Aorta (tissue), 5 donors: ENCODE data around the gene SCG5. TPM values are rescaled to one million over a fixed set of nuclear protein-coding genes. Genes with fewer than 3 reads are reported as not detected.

Source experiments
- ATAC-seq: fragments of 200-7000 bp; cut with Tn5 transposase; one replicate; pipeline ENCODE4 v1.9.1; 2022; ENCODE audit warnings: moderate library complexity; ENCODE audit not compliant: low FRiP score
- DNase-seq, 2 donors: peaks; one replicate each; pipeline ENCODE4 v3.0.0-alpha.2; 2020
- H3K27ac ChIP-seq, 2 donors: one replicate each; pipeline ENCODE4 v1.5.1; 2013; ENCODE audit warnings: low read length in 2 of 2, mild to moderate bottlenecking in 2 of 2, moderate library complexity in 2 of 2, control low read depth in 1 of 2, inconsistent platforms in 1 of 2, low read depth in 1 of 2
- H3K27me3 ChIP-seq, 2 donors: one replicate each; pipeline ENCODE4 v1.6.1; 2013; ENCODE audit warnings: control low read depth in 1 of 2, low read length in 1 of 2, mild to moderate bottlenecking in 1 of 2, moderate library complexity in 1 of 2; ENCODE audit not compliant: insufficient read depth in 2 of 2, control insufficient read depth in 1 of 2
- H3K36me3 ChIP-seq, 2 donors: one replicate each; pipeline ENCODE4 v1.6.1; 2013; ENCODE audit warnings: control low read depth in 1 of 2, low read length in 1 of 2, mild to moderate bottlenecking in 1 of 2; ENCODE audit not compliant: insufficient read depth in 2 of 2, control insufficient read depth in 1 of 2
- H3K4me1 ChIP-seq, 2 donors: one replicate each; pipeline ENCODE4 v1.6.1; 2013; ENCODE audit warnings: low read length in 2 of 2, control low read depth in 1 of 2, mild to moderate bottlenecking in 1 of 2, moderate library complexity in 1 of 2; ENCODE audit not compliant: insufficient read depth in 2 of 2, control insufficient read depth in 1 of 2
- H3K4me3 ChIP-seq, 2 donors: one replicate each; pipeline ENCODE4 v1.5.1; 2013; ENCODE audit warnings: low read length in 2 of 2, control low read depth in 1 of 2, mild to moderate bottlenecking in 1 of 2
- H3K9me3 ChIP-seq: one replicate; pipeline ENCODE4 v1.6.1; 2013; ENCODE audit warnings: mild to moderate bottlenecking, low read length; ENCODE audit not compliant: control insufficient read depth
- WGBS, 2 donors: extraction: QIAGEN DNeasy Blood & Tissue Kit; methylation state at CpG; one replicate each; pipeline ENCODE4 v1.1.7; 2013; 5-methylcytosine and 5-hydroxymethylcytosine counted together
- intact Hi-C, 2 donors: fragments of 100-400 bp; cut with DNase I; formaldehyde crosslinking; loops; one replicate each; pipeline versions ENCODE4 v1.14.2 to v1.15.0; 2022
- polyA plus RNA-seq, 2 donors: library from polyadenylated mRNA; stranded (reverse); fragments of 200-250 nt; gene quantifications; one replicate each; pipeline ENCODE4 v1.2.3, GENCODE V29; 2013
- total RNA-seq, 2 donors: library from RNA; stranded (reverse); fragmentation: NEBNext Ultra II Directional; extraction: Animal tissue kit (Norgen Biotek cat#: 25700); gene quantifications; one replicate each; pipeline ENCODE4 v1.2.1, GENCODE V29; 2021
- donor health status: healthy with polysubstance abuse.
- donor health status: Bipolar disorder and iron deficiency.
- donor health status: DM: no; HTN: no; CAD: no.
- donor health status: DM: no; HTN: no; CAD: no.
- donor health status: DM: yes; HTN: yes; CAD: no.

The SCG5 gene
- total and polyA plus RNA-seq, 4 donors: 2.1 to 5.6 (median 3.2) TPM

DNA sequence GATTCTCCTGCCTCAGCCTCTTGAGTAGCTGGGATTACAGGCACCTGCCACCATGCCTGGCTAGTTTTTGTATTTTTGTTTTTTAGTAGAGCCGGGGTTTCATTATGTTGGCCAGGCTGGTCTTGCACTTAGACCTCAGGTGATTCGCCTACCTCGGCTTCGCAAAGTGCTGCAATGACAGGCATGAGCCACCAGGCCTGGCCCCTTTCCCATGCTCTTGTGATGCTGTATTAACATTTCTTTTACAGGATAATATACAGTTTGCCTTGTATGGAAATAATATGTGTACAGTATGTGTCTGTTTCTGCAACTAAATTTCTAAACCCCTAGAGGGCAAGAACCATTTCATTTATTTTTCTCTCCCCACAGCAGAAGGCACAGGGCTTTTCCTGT lies 37.8 kb downstream of the SCG5 start:
- Histone ChIP-seq H3K9me3 (peaks cover 2% of the 10 kb centered on the region), H3K4me1 (peaks cover 0 to 4% of the 10 kb centered on the region in 2 donors), H3K27ac (no peak overlapping the region), H3K4me3 (no peak overlapping the region), H3K36me3 (no peaks in the 10 kb centered on the region), H3K27me3 (no peaks in the 10 kb centered on the region)
- ATAC-seq (no peak), DNase-seq (no peak)
- intact Hi-C loops: no loop called here
- 95 to 96% methylated on average over 4 of the region's 4 CpGs for WGBS, 2 donors

DNA sequence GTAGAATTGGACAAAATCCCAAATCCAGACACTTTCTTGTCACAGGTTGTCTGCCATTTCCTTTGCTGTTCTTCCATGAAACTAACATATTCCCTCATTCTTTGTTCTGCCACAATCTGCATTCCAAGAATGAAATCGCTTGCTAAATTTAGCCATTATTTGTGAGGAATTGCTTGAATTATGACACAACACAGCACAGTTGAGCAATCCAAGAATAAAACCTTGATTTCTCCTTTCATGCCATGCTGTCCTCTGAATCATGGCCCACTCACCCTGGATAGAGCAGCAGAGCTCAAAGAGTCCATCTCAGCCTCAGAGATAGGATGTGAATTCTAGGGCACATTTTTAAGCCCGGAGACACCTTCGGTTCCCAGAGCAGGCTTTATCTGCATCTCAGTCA lies 41.1 kb downstream of the SCG5 start:
- Histone ChIP-seq H3K4me3 (no peak overlapping the region), H3K9me3 (peaks cover 2% of the 10 kb centered on the region), H3K4me1 (peaks cover 0 to 4% of the 10 kb centered on the region in 2 donors), H3K27me3 (no peaks in the 10 kb centered on the region), H3K36me3 (no peaks in the 10 kb centered on the region), H3K27ac (no peak overlapping the region)
- WGBS, 2 donors: 55 to 62% methylated on average over 3 of the region's 3 CpGs
- no peak for DNase-seq
- ATAC-seq: no peak
- intact Hi-C loops: no loop called here

DNA sequence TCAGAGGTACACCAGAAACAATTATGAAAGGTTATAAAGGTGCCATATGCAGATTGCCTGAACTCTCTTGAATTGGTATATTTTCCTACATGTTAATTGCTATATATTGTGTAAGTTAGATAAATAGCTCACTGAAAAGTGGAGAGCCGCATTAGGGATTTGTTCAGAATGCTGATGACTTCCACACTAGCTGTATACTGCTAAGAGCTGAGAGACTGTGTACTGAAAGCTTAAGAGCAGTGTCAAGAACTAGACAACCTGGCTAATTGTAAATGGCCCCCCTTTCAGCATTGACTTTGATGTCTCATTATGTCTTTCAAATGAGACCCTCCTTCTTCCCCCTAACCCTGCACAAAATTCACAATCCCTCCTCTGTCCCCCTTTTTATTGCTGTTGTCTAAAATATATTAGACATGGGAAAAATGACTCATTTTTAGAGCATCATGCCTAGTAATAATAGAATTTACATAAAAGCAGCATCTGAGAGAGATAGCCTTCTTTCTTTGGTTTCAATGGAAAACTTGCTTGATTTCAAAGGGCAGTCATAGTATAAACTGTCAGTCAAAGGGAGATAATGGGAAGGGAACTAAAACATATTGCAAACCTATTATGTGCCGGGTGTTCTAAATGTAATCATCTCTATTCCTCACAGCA lies 41.6 kb downstream of the SCG5 start:
- H3K27ac ChIP-seq: no peak overlapping the region
- intact Hi-C loops: no loop called here
- WGBS, 2 donors: 94 to 96% methylated on average over 2 of the region's 2 CpGs

DNA sequence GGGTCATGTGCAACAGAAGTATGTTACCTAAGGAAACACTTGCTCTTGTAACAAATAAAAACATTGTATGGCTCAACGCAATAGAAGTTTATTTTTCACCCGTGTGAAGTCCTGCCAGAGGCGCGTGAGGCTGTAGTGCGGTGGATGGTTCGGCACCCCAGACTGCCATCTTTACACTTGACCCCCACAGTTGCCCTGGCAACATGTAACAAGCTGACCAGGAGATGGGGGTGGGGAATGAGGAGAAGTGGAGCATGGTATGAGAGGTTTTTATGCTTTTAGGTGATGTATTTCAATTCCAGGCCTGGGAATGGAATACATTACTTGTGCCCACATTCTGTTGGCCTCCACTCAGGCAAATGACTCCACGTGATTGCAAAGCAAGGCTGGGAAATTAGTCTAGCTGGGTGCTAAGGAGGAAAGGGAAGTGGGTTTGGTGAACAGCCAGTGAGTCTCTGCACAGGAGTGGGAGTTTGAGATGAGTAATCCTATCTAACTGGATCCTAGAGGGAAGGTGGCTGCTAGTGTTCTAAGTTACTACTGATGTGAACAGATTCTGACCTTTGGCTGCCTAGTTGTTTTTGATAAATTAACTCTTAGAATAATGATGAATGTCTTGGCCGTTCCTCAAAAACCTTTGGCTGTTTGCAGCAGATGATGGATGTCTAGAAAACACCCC lies 42.5 kb downstream of the SCG5 start:
- H3K4me1 ChIP-seq: peaks cover 0 to 4% of the 10 kb centered on the region in 2 donors
- WGBS, 2 donors: 71 to 76% methylated on average over 8 of the region's 8 CpGs
- DNase-seq (peak in 1 of 2 donors; percentile 67), ATAC-seq (peak; percentile 52)
- peaks cover 2% of the 10 kb centered on the region for H3K9me3 ChIP-seq
- H3K4me3 ChIP-seq: no peak overlapping the region
- intact Hi-C loops: no loop called here
- no peaks in the 10 kb centered on the region for H3K27me3 ChIP-seq
- H3K27ac ChIP-seq: no peak overlapping the region
- H3K36me3 ChIP-seq: no peaks in the 10 kb centered on the region

More for the DNA sequence above, 41.6 kb downstream of the SCG5 start:
- H3K4me1 ChIP-seq: peaks cover 0 to 4% of the 10 kb centered on the region in 2 donors
- no peaks in the 10 kb centered on the region for H3K36me3 ChIP-seq
- no peak for ATAC-seq
- DNase-seq: no peak
- no peak overlapping the region for H3K4me3 ChIP-seq
- no peaks in the 10 kb centered on the region for H3K27me3 ChIP-seq
- H3K9me3 ChIP-seq: peaks cover 2% of the 10 kb centered on the region

DNA sequence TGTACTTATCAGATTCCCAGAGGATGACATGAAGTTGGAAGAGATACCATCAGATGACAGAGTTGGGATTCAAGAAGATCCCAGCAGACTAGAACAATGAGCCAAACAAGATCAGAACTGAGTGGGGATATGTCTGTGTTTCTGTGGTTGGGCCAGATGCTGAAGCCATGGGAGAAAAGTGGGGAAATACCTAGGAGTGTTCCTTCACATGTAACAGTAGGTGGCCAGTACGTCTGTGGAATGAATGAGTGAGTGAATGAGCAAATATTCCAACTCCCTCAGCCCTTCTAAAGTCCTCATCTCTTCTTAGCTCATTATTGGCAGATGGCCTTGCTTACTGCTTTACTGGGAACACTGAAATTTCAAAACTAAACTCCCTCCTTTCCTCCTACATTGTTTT lies 44.1 kb downstream of the SCG5 start:
- ATAC-seq: peak; percentile 45
- H3K4me3 ChIP-seq: no peak overlapping the region

DNA sequence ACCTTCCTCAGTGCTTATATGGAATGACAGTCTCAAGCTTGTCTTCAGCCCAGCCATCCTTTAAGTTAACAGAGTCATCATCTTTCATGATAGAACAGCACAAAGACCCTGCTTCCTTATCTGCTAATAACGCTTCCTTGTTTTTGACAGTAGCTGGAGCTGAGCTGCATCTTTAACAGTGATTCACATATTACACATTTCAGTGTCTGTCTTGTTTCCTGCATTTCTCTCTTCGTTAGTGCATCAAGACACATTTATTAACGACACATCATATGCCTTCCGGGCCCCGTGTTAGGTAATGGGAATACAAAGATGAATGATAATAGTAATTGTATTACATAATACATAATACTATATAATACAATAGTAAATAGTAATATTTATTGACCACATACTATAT lies 46.0 kb downstream of the SCG5 start:
- Histone ChIP-seq H3K4me1 (peaks cover 0 to 2% of the 10 kb centered on the region in 2 donors), H3K4me3 (no peak overlapping the region), H3K27me3 (no peaks in the 10 kb centered on the region), H3K36me3 (no peaks in the 10 kb centered on the region), H3K27ac (no peak overlapping the region), H3K9me3 (peaks cover 2% of the 10 kb centered on the region)
- no peak for ATAC-seq
- intact Hi-C loops: no loop called here
- no peak for DNase-seq
- whole genome bisulfite sequencing, 2 donors: 94 to 96% methylated on average over 5 of the region's 5 CpGs

More for the DNA sequence above, 44.1 kb downstream of the SCG5 start:
- Histone ChIP-seq H3K27ac (no peak overlapping the region), H3K9me3 (peaks cover 2% of the 10 kb centered on the region), H3K36me3 (no peaks in the 10 kb centered on the region), H3K4me1 (peaks cover 0 to 4% of the 10 kb centered on the region in 2 donors), H3K27me3 (no peaks in the 10 kb centered on the region)
- 56 to 71% methylated on average over 1 of the region's 1 CpG for WGBS, 2 donors
- no peak for DNase-seq
- intact Hi-C loops: no loop called here

DNA sequence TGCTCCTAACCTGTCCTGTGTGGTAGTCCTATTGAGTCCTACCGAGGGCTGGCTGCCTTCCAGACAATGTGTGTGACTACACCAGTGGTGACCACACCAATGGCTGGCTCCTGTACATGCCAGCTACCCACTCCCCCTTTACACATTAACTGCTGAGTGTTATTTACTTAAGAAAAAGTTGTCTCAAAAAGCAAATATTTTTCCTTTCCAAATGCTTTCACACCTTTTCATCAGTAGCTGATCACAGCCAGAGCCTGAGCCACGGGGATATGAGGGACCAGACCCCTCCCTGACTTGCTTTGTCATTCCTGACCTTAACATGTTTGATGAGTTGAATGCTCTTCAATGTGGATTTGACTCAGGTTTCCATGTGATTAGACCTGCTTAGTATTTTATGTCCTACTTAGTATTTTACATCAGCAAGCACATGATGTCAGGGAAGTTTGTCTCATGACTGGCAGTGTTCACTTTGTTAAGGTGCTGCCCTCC lies 46.7 kb downstream of the SCG5 start:
- peaks cover 2% of the 10 kb centered on the region for H3K9me3 ChIP-seq
- no peak overlapping the region for H3K4me3 ChIP-seq
- no peak for DNase-seq
- H3K27me3 ChIP-seq: no peaks in the 10 kb centered on the region
- H3K36me3 ChIP-seq: no peaks in the 10 kb centered on the region
- intact Hi-C loops: no loop called here
- ATAC-seq: no peak
- H3K27ac ChIP-seq: no peak overlapping the region
- 44 to 58% methylated on average over 2 of the region's 2 CpGs for WGBS, 2 donors
- no peaks in the 10 kb centered on the region for H3K4me1 ChIP-seq

DNA sequence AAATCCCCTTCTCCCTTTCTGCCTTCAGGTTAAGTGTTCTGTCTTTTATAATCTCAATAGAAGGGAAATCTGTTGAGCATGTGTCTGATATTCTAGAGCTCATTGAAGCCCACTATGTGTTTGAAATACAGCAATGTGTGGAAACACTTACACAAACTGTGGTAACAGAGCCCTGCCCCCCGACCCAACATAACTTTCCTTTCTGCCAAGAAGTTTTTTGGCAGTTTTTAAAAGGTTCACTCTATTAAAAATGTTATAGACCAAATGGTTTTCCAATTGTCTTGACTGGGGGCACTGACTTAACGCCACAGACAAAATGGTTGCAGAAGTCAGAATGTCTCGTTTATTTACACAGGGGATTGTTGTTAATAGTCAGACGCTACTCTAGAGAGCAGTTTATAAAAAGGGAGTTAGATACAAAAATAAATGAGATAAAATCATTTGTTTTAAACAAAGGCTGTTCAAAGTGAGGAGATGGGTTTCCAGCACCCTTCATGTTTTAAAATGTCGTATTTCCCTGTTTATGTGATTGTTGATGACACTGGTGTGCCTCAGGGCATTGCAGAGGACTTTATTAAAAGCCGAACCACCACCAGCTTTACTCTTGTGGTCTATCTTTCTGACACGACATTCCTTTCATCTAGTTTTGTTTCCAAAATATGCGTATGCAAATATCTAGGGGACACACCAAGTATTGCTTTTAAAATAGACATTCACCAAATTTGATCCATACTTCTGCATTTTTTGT lies 49.6 kb downstream of the SCG5 start:
- Histone ChIP-seq H3K4me3 (no peak overlapping the region), H3K27ac (no peak overlapping the region), H3K27me3 (no peaks in the 10 kb centered on the region), H3K36me3 (no peaks in the 10 kb centered on the region), H3K4me1 (no peaks in the 10 kb centered on the region), H3K9me3 (no peaks in the 10 kb centered on the region)
- intact Hi-C loops: no loop called here
- WGBS, 2 donors: 77 to 79% methylated on average over 8 of the region's 8 CpGs
- ATAC-seq (no peak), DNase-seq (no peak)
